GM18502 (cell line): Measurements from ENCODE around the gene TOLLIP.
"Not testable (repeated sequence)": the region's sequence is repeated elsewhere in the genome, so short reads cannot be mapped to it uniquely, and the experiment has no call there.

ENCODE experiments used
- ATAC-seq: cut with Tn5 transposase; IDR thresholded peaks from one replicate; pipeline ENCODE4 v1.9.1; 2021; ENCODE audit warnings: mild to moderate bottlenecking; ENCODE audit not compliant: unreplicated experiment, poor library complexity

The TOLLIP gene

GRCh38 chr11:1252371-1253102, 56.9 kb downstream of the TOLLIP start:
- ATAC-seq: no peak

GRCh38 chr11:1251236-1251770, 58.1 kb downstream of the TOLLIP start:
- ATAC-seq: no peak

GRCh38 chr11:1250411-1250810, 59.0 kb downstream of the TOLLIP start:
- ATAC-seq: not testable (repeated sequence)

GRCh38 chr11:1248951-1249350, 60.5 kb downstream of the TOLLIP start:
- not testable (repeated sequence) for ATAC-seq

- not testable (repeated sequence) for ATAC-seq
Observed at GRCh38 chr11:1247026-1247425, 62.4 kb downstream of the TOLLIP start.

GRCh38 chr11:1246301-1246700, 63.1 kb downstream of the TOLLIP start:
- ATAC-seq: not testable (repeated sequence)

GRCh38 chr11:1245717-1246116, 63.7 kb downstream of the TOLLIP start:
- not testable (repeated sequence) for ATAC-seq

- ATAC-seq: not testable (repeated sequence)
Observed at GRCh38 chr11:1244557-1244956, 64.9 kb downstream of the TOLLIP start.

GRCh38 chr11:1243521-1243920, 65.9 kb downstream of the TOLLIP start:
- not testable (repeated sequence) for ATAC-seq

- not testable (repeated sequence) for ATAC-seq
Observed at GRCh38 chr11:1242751-1243150, 66.7 kb downstream of the TOLLIP start.

GRCh38 chr11:1242289-1242688, 67.1 kb downstream of the TOLLIP start:
- no peak for ATAC-seq

- no peak for ATAC-seq
Observed at GRCh38 chr11:1241706-1242105, 67.7 kb downstream of the TOLLIP start.

GRCh38 chr11:1240771-1241170, 68.7 kb downstream of the TOLLIP start:
- ATAC-seq: no peak

GRCh38 chr11:1239596-1240205, 69.7 kb downstream of the TOLLIP start:
- ATAC-seq: no peak

- ATAC-seq: no peak
Observed at GRCh38 chr11:1238767-1239595, 70.5 kb downstream of the TOLLIP start.

GRCh38 chr11:1237851-1238250, 71.6 kb downstream of the TOLLIP start:
- ATAC-seq: no peak

- no peak for ATAC-seq
Observed at GRCh38 chr11:1237128-1237580, 72.3 kb downstream of the TOLLIP start.

- ATAC-seq: no peak
Observed at GRCh38 chr11:1236316-1237127, 72.9 kb downstream of the TOLLIP start.

- no peak for ATAC-seq
Observed at GRCh38 chr11:1235901-1236315, 73.5 kb downstream of the TOLLIP start.
